Measurements from ENCODE around the gene NTM.
"Not testable (repeated sequence)": the region's sequence is repeated elsewhere in the genome, so short reads cannot be mapped to it uniquely, and the experiment has no call there.

The NTM gene

DNA sequence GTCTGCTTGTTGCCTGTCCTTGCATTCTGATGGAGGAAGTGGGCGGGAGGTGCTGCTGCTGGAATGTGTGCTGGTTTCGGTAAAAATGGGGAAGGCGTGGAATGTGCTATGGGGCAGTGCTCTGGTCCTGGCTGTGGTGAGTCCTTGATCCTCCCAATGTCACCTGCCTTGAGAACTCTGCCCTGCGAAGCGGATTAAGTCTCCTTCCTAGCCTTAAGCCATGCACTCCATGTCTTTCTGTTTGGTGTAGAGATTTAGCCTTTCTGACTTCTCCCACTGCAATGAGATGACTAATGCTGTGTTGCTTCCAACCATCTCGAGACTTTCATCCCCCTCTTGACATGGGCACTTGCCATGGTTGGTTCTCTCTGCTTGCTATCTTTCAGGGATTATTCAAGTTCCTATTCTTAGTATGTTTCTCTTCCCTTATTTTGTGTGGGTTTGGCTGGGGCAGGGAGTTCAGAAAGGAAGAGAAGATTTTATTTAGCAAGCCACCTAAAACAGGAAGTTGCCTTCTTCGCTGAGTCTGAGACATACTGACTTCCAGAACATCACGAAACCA is 687.9 kb downstream of the NTM start:
- DNase-seq (ENCODE audit: low read depth, low spot score): no peak
- H3K27ac ChIP-seq: peak overlapping the region; percentile 97

DNA sequence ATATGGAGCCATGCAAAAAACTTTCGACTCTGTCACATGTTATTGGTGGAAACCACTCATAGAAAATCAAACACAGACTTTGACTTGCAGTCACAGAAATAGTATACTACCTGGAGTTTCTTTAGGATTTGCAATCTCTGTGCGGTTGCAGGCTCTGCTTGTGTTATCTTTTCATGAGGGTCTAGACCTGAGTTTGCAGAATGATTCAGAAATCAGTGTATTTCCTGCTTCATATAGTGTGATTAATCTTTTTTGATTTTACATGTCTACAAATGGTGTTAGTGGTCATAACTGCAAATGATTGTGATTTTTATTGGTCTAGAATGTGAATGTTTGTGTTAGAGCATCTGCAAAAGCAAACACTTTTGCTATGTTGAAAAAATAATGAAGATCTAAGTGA is 690.2 kb downstream of the NTM start:
- H3K27ac ChIP-seq: peak overlapping the region; percentile 97

DNA sequence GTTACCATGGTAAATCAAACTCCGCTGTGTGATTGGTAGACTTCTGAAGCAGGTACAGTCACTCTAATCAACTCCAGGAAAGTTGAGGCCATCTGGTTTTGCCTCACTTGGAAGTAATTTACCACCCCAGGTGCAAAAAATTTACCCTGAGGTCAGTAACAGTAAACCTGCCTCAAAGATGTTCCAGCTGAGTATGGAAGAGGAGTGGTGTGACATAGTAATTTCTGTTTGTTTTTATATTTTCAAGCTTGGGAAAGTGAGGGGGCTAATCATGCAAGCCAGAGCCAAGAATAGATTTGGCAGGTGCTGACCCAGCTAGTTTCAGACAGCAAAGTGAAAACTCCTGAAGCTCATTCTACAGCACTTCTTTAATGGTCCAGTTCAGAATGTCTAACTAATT is 691.6 kb downstream of the NTM start:
- DNase-seq (ENCODE audit: low read depth, low spot score): no peak
- peak overlapping the region; percentile 97 for H3K27ac ChIP-seq

More for the DNA sequence above, 690.2 kb downstream of the NTM start:
- no peak for DNase-seq (ENCODE audit: low read depth, low spot score)

DNA sequence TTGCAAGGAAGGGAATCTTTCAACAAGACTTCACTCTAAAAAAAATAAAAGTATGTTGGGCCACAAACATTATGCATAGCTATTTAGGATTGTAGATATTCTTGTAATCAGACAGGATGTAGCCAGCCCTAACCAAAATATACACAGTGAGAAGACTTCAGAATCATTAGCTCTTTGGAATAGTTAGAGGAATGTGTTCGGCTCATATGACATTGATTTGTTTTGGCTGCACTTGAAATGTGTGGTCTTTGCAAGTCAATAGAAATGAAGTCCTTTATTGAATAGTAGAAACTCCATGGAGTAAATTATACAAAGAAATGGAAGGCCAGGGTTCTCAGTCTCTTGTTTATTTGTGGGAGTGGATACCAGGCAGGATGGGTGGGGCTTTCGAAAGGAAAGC is 692.1 kb downstream of the NTM start:
- DNase-seq (ENCODE audit: low read depth, low spot score): no peak
- peak overlapping the region; percentile 97 for H3K27ac ChIP-seq

DNA sequence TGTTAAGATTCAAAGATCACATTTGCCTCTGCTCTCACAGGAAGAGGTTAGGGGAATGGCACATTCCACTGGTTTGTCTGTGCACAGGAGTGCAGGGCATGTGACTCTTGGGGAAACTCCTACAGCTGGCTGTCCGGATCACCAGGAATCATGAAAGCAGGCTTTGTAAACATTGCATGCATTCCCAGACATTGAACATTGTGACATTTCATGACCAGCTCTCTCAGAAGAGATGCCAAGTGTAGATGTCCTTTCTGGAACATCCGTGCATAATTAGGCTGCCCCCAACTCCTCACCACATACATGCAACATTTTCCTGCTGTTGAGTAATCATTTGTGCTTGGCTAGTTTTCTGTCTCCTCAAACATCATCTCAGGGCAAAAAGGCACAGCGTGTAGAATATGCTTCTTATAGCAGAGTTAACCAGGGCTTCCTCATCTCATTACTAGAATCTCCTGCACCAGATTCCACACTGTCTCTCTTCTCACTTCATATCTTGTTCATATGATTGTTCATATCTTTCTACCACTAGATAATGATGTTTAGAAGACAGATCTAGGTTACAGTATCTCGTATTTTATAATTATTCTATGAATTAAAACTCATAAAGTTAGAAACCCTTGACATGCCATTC is 694.7 kb downstream of the NTM start:
- H3K27ac ChIP-seq: peak overlapping the region; percentile 97

DNA sequence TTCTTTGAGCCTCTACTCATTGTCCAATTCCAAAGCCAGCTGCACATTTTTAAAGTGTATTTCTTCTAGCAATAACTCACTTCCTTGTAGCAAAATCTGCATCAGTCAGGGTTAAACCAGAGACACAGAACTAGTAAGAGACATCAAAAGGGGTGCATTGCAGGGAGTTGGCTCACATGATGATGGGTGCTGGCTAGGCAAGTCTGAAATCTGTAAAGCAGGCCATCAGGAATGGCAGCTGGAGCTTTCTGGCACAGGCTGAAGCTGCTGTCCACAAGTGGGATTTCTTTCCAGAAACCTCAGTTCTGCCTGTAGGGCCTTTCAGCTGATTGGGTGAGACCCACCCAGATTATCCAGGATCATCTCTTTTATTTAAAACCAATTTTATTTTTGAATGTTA is 698.1 kb downstream of the NTM start:
- H3K27ac ChIP-seq: peak overlapping the region; percentile 97
- no peak for DNase-seq (ENCODE audit: low read depth, low spot score)

More for the DNA sequence above, 694.7 kb downstream of the NTM start:
- DNase-seq (ENCODE audit: low read depth, low spot score): peak; percentile 68

DNA sequence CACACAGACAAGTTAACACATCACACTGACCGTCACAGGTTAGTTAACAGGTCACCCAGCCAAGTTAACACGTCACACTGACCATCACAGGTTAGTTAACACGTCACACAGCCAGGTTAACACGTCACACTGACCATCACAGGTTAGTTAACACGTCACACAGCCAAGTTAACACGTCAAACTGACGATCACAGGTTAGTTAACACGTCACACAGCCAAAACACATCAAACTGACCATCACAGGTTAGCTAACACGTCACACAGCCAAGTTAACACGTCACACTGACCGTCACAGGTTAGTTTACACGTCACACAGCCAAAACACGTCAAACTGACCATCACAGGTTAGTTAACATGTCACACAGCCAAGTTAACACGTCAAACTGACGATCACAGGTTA is 699.2 kb downstream of the NTM start:
- H3K27ac ChIP-seq; DNase-seq (ENCODE audit: low read depth, low spot score): not testable (repeated sequence)

DNA sequence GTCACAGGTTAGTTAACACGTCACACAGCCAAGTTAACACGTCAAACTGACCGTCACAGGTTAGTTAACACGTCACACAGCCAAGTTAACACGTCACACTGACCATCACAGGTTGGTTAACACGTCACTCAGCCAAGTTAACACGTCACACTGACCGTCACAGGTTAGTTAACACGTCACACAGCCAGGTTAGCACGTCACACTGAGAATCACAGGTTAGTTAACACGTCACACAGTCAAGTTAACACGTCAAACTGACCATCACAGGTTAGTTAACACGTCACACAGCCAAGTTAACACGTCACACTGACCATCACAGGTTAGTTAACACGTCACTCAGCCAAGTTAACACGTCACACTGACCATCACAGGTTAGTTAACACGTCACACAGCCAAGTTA is 700.5 kb downstream of the NTM start:
- not testable (repeated sequence) for DNase-seq (ENCODE audit: low read depth, low spot score)
- H3K27ac ChIP-seq: peak overlapping the region; percentile 99

DNA sequence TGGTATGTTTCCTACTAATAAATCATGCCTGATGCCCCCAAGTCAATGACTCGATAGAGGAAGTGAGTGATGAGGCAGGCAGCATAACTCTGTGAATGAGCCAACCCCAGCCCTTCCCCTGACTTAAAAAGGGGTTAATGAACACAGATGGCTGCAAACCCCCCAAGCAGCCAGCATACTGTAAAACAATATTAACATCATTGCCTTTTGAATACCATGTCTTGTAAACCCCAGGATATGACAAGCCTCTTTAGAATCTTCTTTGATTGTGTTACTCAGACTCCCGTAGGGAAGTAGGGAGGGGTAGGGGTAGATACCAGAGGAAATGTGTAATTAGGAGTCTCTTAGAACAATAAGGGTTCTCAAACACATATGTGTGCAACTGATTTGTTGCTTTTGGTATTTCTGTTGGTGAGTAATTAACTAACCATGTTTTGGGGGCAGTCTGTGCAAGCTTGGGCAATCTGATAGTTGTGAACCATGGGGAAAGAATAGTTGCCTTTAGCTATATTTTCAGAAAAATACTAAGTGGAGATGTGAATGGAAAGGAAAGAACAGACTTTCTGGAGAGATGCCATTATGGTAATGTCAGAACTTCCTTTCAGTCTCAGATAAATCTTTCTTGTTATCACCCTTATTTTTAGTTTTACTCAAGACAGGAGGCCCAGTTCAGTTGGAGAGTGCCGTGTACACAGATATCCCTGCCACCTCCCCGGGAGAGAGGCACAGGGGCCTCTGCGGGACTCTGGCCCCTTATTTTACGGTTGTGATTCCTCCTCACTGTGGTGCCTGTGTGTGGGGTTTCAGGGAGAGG is 701.8 kb downstream of the NTM start:
- peak; percentile 84 for DNase-seq (ENCODE audit: low read depth, low spot score)
- peak overlapping the region; percentile 99 for H3K27ac ChIP-seq

DNA sequence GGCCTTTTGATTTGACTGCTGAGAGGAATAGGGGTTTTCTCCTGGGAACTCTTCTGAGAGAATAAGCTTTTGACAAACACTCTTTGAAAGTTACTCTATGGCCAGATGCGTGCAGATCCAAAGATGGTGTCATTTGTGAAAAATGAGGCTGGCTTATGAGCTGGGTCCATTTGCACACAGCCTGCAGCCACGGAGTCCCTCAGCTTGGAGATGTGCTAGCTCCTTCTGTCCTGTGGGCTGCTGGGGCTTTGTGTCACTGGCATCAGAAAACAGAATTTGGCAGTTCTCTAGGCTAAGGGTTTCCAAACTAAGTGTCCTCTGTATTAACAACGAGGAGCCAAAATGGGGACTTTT is 702.4 kb downstream of the NTM start:
- H3K27ac ChIP-seq: peak overlapping the region; percentile 99
- DNase-seq (ENCODE audit: low read depth, low spot score): no peak

DNA sequence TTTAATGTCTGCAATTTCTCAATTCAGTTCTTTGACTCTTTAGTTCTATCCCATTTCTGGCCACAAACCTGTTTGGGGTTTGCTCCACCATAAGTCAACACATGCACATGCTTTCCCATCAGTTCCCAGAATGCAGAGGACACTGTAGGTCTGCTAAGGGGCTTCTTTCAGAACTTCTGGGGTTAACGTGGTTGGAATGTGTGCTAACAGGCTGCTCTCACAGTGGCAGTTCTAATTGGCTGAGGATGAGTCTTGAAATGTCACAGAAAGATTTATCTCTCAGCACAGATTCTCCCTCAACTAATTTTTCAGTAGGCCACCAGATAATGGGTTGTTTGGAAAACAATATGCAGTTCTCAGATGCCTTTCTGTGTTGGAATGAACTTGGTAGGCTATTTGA is 703.4 kb downstream of the NTM start:
- H3K27ac ChIP-seq: peak overlapping the region; percentile 99
- DNase-seq (ENCODE audit: low read depth, low spot score): no peak

DNA sequence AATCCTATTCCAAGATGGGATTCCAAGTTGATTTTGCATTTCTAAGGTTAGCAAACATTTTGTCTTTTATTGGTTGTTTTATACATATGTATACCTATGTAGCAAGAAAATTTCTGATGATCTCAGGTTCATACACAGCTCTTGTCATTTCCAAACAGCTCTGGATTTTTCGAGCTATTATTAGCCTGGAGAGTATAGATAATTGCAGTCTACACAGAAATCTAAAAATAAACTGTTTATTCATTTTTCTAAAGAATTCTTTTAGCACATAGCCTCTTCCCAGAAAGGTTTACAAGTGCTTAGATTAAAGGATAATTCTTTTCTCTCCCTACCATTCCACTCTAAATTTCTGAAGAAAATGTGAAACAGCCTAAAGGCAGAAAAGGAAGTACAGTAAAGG is 705.0 kb downstream of the NTM start:
- peak overlapping the region; percentile 99 for H3K27ac ChIP-seq
- no peak for DNase-seq (ENCODE audit: low read depth, low spot score)

DNA sequence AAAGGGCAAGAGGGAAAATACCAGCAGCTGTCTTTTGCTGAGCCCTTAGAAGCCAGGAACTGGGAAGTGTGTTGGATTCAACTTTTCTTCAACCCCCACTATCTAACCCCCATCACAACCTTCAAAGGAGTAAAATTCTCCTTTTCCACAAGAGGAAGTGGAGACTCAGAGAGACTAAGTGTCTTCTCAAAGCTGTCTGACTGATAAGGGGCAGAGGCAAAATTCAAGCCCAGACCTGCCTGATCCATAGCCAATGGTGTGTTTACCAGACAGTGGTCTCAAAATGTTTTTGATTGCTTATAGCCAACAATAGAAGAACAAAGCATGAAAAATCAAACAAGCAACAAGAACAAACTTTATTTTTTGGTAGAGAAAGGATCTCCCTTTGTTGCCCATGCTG is 707.0 kb downstream of the NTM start:
- H3K27ac ChIP-seq: peak overlapping the region; percentile 75
- no peak for DNase-seq (ENCODE audit: low read depth, low spot score)

DNA sequence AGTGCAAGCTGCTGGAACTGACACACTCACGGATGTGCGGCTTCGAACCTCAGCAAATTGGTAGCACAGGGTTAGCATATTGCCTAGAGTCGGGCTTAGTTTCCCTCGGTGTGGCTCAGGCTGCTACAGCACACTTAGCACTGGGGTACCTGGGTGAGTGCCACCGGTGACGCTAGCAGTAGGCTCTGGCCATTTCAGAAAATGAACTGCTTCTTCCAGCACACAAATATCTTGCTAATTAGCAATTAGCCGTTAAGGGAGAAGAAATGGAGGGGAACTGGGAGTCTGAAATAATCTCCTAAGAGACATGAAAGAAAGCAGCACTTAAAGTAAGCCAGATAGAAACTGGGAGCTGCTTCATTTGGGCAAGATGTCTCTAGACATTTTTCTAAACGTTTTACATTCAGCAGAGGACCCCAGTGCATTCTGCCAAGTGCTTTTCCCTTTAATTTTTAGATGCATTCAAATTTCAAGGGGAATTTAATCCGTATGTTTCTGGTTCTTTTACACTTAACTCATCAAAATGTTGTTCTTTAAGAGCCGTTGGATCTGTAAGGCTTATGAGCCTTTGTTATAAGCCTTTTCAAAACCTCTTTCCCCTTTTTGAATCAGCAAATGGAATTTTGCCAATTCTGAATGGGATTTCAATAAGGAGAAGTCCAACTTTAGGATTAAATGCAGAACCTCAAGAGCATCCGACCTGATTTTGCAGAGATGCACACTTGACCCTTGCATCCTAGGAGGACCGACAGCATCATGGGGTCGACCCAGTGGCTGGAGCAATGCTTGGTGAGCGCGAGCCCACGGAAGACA is 708.1 kb downstream of the NTM start:
- no peak for DNase-seq (ENCODE audit: low read depth, low spot score)
- peak overlapping the region; percentile 75 for H3K27ac ChIP-seq

DNA sequence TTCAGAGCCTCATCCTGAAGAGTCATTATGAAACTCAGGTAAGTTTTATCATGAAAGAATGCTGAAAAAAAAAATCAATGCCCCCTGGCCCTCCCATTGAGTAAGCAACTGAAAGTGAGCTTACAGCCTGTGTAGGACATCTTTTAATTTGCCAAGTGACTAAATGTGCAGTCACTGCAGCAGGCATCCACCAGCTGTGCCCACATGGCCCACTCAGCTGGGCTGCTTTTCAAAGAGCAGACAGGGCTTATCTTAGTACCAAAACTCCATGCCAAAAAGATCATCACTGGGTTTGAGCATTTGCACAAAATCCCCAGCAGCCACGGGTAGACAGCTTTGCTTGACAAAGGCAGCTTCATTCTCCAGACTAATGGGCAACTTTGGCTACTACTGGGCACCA is 709.7 kb downstream of the NTM start:
- DNase-seq (ENCODE audit: low read depth, low spot score): no peak
- H3K27ac ChIP-seq: peak overlapping the region; percentile 75

DNA sequence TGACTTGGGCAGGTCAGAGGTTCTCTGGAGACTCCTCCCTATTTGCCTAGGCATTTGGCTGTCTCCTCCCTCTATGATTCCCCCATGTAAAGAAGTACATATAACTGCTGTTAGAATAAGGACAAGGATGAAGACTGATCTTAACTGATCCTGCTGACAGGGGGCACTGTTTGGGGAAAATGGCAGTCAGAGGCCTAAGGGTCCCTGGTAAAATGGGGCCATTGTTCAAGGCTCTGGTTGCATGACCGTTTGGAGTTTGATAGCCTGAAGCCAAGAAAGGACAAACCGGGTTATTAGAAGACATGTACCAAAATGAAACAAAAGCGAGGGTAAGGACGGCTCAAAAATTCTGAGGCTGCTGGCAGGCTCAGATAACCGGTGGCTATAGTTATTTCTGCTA is 712.2 kb downstream of the NTM start:
- DNase-seq (ENCODE audit: low read depth, low spot score): no peak
- H3K27ac ChIP-seq: no peak overlapping the region

DNA sequence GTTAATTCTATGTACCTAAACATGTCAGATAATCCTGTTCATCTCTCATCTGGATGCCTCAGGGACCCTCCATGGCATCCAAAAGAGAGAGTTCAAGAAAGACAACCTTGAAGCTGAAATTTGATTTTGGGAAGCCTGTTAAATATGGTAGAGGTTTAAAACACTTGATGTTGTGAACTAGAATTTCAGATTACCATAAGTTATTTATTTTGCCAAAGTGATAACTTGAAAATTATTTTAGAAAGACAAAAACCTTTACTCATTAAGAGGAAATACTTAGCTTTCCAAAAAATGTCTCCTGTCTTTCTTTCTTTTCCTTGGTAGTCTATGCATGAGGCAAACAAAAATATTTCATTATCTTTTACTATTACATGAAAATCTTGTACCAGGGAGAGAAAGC is 714.0 kb downstream of the NTM start:
- DNase-seq (ENCODE audit: low read depth, low spot score): no peak
- H3K27ac ChIP-seq: no peak overlapping the region

DNA sequence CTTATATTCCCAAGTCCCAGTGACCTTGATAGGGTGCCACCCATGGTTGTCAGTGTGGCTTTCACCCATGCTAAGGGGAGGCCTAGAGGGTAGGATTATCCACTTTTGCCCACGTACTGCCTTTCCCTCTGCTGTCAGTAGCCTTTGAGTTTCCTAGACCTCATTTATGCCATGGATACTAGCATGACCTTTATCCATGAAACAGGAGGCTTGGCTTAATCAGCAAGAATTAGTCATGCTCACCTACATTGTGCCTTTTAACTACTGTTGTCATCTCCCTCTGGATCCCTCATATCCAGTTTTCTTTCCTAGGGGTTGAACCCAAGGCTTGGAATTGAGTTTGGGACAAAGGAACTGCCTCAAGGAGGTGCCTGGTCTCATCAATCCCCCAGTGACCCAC is 716.7 kb downstream of the NTM start:
- H3K27ac ChIP-seq: peak overlapping the region; percentile 68
- no peak for DNase-seq (ENCODE audit: low read depth, low spot score)

DNA sequence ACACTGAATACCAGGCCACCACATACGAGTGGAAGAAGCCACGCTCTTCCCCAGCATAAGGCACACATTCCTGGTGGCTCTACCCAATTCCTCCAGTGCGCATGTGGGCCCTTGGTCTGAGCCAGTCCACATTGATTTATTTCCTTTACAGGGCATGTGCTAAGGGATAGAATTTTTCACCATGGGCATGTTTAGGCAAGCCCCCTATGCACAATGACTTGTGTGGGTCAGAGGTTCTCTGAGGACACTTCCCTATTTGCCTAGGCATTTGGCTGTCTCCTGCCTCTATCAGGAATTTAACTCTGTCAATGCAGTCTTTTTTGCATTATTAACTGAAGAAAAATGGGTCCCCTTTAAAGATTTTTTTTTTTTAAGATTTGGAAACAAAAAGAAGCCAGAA is 718.1 kb downstream of the NTM start:
- peak overlapping the region; percentile 68 for H3K27ac ChIP-seq
- DNase-seq (ENCODE audit: low read depth, low spot score): no peak

DNA sequence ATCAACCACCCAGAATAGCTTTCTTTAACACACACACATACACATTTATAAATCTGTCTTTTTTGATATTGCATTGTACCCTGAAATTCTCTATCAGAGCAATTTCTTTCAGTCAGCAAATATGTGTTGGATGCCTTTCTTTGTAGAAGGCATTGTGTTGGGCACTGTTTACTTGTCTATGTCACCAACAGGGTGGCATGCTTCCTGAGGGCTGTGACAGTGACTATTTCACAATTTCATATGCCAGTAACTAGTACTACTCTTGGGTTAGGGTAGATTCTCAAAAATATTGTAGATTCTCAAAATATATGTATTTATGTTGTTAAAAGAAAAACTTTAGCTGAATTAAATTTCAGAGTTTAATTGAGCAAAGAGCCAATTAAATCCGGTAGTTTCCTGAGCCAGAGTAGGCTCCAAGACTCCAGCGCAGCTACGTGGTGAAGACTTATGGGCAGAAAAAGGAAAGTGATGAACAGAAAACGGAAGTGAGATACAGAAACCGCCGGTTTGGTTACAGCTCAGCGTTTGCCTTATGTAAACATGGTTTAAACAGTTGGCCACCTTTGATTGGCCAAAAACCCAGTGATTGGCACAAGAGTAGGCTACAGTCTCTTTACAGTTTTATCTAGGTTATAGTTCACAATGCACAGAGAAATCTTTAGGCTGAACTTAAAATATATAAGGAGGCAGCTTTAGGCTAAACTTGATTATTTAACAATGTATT is 723.3 kb downstream of the NTM start:
- no peak for DNase-seq (ENCODE audit: low read depth, low spot score)
- no peak overlapping the region for H3K27ac ChIP-seq
